Activated naive CD8-positive, alpha-beta T cell treated with anti-CD3 and anti-CD28 coated beads, Interleukin-2, amount 10 ng/mL, durations not matched to agents 7 days and 5 days (primary cell): ENCODE data around the gene ADGRA1. TPM values are rescaled to one million over a fixed set of nuclear protein-coding genes. Genes with fewer than 3 reads are reported as not detected.
"Not testable (repeated sequence)": the region's sequence is repeated elsewhere in the genome, so short reads cannot be mapped to it uniquely, and the experiment has no call there.

Source experiments
- ATAC-seq: fragments of 150-1000 bp; cut with Tn5 transposase; one replicate; pipeline ENCODE4 v1.10.0; 2021; ENCODE audit warnings: low read depth, moderate library complexity
- POLR2A ChIA-PET: fragments of 350-600 bp; sonication (Branson Sonifier 250); formaldehyde crosslinking; loops from one replicate; lab custom pipeline; 2021; ENCODE audit warnings: antibody characterized with exemption; lab: Charles Lee
- DNase-seq: peaks from one replicate; pipeline ENCODE4 v3.0.0; 2021
- H3K27ac Mint-ChIP-seq: one replicate; pipeline ENCODE4 v1.8.0; 2022; ENCODE audit warnings: mild to moderate bottlenecking, mixed read lengths
- H3K27me3 Mint-ChIP-seq: one replicate; pipeline ENCODE4 v1.8.0; 2022; ENCODE audit warnings: mild to moderate bottlenecking, moderate library complexity, mixed read lengths
- H3K36me3 Mint-ChIP-seq: one replicate; pipeline ENCODE4 v1.8.0; 2021; ENCODE audit warnings: mild to moderate bottlenecking, mixed read lengths
- H3K4me1 Mint-ChIP-seq: one replicate; pipeline ENCODE4 v1.8.0; 2021; ENCODE audit warnings: mixed read lengths
- H3K4me3 Mint-ChIP-seq: one replicate; pipeline ENCODE4 v1.8.0; 2022; ENCODE audit warnings: mild to moderate bottlenecking, moderate library complexity, mixed read lengths
- H3K9me3 Mint-ChIP-seq: one replicate; pipeline ENCODE4 v1.8.0; 2021; ENCODE audit warnings: mixed read lengths
- total RNA-seq, 2 experiments: library from RNA; stranded (reverse); gene quantifications; one replicate each; pipeline ENCODE4 v1.2.3, GENCODE V29; 2021

The ADGRA1 gene
- total RNA-seq, 2 experiments from 2014 or later, result not detected

DNA sequence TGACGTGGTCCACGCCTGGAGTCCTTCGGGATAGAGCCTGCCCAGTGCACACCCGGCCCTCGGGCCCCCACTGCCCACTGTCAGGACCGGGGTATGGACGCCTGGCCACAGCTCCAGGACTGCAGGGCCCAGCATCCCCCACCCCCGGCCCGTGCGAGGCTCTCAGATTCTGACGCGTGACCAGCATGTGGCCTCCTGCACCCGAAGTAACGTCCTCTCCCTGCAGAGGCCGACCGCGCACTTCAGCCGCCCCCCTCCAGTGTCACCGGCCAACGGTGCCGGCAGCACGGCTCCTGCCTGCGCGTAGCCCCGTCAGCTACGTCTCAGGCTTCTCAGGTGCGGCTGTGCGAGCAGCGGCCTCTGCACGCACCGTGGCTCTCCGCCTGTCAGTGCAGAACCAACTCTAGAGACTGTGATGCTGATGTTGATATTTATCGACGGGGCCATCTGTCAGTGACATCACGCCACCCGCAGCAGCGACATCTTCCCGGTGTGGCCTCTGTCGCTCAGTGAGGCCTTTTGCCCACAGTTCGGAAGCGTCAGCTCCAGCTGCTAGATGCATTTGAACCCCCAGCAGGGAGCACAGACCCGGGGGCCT lies 40.1 kb upstream of the ADGRA1 start:
- no peak for ATAC-seq

DNA sequence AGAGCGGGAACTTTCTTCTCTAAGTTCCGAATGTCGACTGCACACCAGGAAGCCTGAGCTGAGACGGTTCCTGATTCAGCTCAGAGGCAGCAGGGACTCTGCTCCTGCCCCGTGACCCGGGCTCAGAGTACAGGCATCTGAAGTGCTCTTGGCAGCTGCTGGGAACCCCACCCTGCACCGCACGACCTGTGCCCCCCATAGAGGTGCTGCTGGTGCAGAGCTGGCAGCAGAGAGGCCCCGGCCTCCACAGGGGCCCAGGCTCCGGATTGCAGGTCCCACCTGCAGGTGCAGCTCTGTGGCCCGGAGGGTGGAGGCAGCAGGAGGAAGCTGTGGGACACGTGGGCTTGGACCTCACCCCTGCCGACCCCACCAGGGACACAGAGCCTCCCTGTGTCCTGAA lies 39.5 kb upstream of the ADGRA1 start:
- ATAC-seq, result no peak
- Mint-ChIP-seq H3K4me1 (no peaks in the 10 kb centered on the region), H3K27me3 (peaks cover 6% of the 10 kb centered on the region), H3K9me3 (no peaks in the 10 kb centered on the region), H3K4me3 (no peak overlapping the region), H3K27ac (no peak overlapping the region), H3K36me3 (no peaks in the 10 kb centered on the region)
- POLR2A ChIA-PET, result no interaction called here
- no peak for DNase-seq

More for the DNA sequence above, 40.1 kb upstream of the ADGRA1 start:
- Mint-ChIP-seq H3K36me3 (no peaks in the 10 kb centered on the region), H3K4me1 (no peaks in the 10 kb centered on the region), H3K4me3 (no peak overlapping the region), H3K9me3 (no peaks in the 10 kb centered on the region), H3K27ac (no peak overlapping the region), H3K27me3 (peaks cover 6% of the 10 kb centered on the region)
- POLR2A ChIA-PET, result no interaction called here
- no peak for DNase-seq

DNA sequence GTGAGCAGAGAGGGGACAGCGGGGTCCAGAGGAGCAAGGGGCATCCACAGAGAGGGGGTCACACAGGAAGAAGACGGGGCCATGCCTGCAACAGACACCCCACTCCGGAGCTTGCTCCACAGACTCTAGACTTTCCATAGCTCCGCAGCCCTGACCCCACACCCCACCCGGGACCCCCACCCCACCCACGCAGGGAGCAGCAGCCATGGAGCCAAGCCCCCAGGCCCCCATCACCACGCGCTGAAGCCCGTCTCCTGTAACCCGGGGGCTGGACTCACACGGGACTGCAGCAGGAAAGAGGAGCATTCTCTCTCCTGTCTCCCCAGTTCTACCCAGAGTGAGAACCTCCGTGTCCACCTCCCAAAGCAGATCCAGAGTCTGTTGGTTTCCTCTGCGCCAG lies 38.8 kb upstream of the ADGRA1 start:
- Mint-ChIP-seq H3K27me3 (peaks cover 6% of the 10 kb centered on the region), H3K4me1 (no peaks in the 10 kb centered on the region), H3K9me3 (no peaks in the 10 kb centered on the region), H3K36me3 (no peaks in the 10 kb centered on the region), H3K4me3 (no peak overlapping the region), H3K27ac (no peak overlapping the region)
- DNase-seq (no peak), ATAC-seq (no peak)
- POLR2A ChIA-PET, result no interaction called here

DNA sequence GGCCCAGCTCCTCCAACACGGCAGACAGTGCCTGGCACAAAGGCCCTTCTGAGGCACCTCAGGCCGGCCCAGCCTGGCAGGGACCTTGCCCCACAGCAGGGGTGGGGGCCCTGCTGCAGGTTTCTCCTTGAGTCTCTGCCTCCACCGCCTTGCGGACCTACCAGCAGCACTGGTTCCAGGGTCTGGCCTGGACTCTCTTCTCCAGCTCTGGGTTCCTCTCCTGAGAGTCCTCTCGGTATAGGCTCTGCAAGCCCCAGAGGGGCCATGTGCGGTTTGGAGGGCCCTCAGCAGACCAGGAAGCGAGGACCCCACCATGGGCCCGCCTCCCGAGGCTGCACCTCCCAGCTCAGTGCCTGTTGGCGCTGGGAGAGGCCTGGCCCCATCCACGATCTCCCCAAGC lies 38.1 kb upstream of the ADGRA1 start:
- ATAC-seq, result no peak
- Mint-ChIP-seq H3K4me1 (no peaks in the 10 kb centered on the region), H3K27ac (no peak overlapping the region), H3K9me3 (no peaks in the 10 kb centered on the region), H3K4me3 (no peak overlapping the region), H3K36me3 (no peaks in the 10 kb centered on the region), H3K27me3 (peaks cover 6% of the 10 kb centered on the region)
- POLR2A ChIA-PET, result no interaction called here
- no peak for DNase-seq

DNA sequence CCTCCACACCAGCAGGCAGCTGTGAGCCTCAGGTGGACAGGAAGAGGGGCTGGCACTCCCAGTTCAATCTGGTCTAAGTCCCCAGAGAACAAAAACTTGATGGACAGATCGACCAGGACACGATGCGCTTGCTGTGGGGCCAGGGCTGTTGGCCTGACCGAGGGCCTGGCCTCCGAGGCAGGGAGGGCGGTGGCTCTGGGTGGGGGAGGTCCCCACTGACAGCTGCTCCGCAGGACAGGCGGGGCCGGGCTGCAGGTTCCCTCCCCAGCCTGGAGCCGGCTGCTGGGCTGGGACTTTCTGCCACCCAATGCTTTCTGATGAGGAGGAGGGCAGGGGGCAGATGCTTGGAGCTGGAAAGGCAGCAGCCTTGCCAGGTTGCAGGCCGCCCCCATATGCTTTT lies 37.4 kb upstream of the ADGRA1 start:
- POLR2A ChIA-PET, result no interaction called here
- H3K27me3 Mint-ChIP-seq, result peaks cover 6% of the 10 kb centered on the region
- H3K4me1 Mint-ChIP-seq, result no peaks in the 10 kb centered on the region

DNA sequence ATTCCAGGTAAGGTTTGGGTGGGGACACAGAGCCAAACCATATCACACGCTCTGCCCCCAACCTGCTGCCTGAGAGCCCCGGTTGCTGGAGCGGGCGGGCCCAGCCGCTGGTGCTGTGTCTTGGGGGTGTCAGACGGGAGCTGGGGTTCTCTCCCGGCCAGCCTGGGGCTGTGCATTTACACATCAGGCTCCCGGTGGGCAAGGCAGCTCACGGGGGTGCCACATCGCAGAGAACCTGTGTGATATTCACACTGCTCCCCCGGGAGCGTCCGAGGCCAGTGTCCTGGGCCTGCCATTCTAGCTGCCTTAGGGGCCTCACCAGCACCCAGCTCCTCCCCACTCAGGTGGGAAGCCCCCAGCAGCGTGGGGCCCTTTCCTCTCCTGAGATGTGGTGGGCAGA lies 35.6 kb upstream of the ADGRA1 start:
- DNase-seq (no peak), ATAC-seq (no peak)
- Mint-ChIP-seq H3K36me3 (no peaks in the 10 kb centered on the region), H3K9me3 (no peaks in the 10 kb centered on the region), H3K4me3 (no peak overlapping the region), H3K27ac (no peak overlapping the region), H3K4me1 (no peaks in the 10 kb centered on the region), H3K27me3 (peaks cover 6% of the 10 kb centered on the region)
- POLR2A ChIA-PET, result no interaction called here

More for the DNA sequence above, 37.4 kb upstream of the ADGRA1 start:
- ATAC-seq, result no peak
- H3K36me3 Mint-ChIP-seq, result no peaks in the 10 kb centered on the region
- no peak for DNase-seq
- H3K27ac Mint-ChIP-seq, result no peak overlapping the region
- no peak overlapping the region for H3K4me3 Mint-ChIP-seq
- H3K9me3 Mint-ChIP-seq, result no peaks in the 10 kb centered on the region

DNA sequence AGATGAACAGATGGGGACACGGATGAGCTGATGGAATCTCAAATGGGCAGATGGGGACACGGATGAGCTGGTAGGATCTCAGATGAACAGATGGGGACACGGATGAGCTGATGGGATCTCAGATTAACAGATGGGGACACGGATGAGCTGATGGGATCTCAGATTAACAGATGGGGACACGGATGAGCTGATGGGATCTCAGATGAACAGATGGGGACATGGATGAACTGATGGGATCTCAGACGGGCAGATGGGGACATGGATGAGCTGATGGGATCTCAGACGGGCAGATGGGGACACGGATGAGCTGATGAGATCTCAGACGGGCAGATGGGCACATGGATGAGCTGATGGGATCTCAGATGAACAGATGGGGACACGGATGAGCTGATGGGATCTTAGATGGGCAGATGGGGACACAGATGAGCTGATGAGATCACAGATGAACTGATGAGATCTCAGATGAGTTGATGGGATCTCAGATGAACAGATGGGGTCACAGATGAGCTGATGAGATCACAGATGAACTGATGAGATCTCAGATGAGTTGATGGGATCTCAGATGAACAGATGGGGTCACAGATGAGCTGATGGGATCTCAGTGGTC lies 34.1 kb upstream of the ADGRA1 start:
- H3K4me3 Mint-ChIP-seq, POLR2A ChIA-PET, DNase-seq, H3K27ac Mint-ChIP-seq, H3K4me1 Mint-ChIP-seq, H3K9me3 Mint-ChIP-seq, H3K36me3 Mint-ChIP-seq, ATAC-seq: not testable (repeated sequence)
- peaks cover 10% of the 10 kb centered on the region for H3K27me3 Mint-ChIP-seq

DNA sequence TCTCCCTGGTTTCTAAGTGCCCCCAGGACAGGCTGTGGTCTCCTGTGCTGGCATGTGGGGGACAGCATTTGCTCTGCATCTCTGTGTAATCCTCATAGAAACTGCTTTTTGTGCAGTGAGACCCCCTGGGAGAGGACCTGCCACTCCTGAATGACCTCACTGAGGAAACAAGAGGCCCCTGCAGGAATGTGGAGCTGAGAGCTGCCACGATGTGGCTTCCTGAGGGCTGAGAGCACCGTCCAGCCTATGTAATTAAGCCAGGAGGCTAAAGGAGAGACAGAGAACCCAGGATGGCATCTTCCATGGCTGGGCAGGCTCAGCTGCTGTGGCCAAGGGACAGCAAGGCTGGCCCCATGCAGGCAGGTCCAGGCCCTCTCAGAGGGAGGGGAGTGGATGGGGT lies 32.3 kb upstream of the ADGRA1 start:
- Mint-ChIP-seq H3K27me3 (peaks cover 9% of the 10 kb centered on the region), H3K9me3 (no peaks in the 10 kb centered on the region), H3K27ac (no peak overlapping the region), H3K4me1 (peaks cover 14% of the 10 kb centered on the region), H3K4me3 (no peak overlapping the region), H3K36me3 (no peaks in the 10 kb centered on the region)
- DNase-seq (no peak), ATAC-seq (no peak)
- POLR2A ChIA-PET, result no interaction called here

DNA sequence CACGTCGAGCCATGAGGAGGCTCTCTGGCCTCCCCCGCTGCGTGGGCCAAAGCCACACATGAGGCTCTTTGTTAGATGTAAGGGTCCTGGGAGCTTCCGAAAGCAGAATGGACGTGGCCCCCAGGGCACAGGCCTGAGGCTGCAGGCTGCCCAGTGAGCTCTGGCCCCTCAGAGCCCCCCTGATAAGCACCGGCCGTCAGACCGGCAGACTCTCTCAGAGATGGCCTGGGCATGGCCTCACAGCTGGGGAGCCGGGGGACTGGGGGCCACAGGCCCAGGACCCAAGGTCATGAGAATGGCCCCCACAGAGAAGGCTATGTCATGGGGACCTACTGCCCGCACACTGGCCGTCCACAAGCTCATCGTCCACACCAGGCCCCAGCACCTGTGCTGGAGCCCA lies 31.7 kb upstream of the ADGRA1 start:
- no peak for ATAC-seq
- Mint-ChIP-seq H3K27ac (no peak overlapping the region), H3K27me3 (peaks cover 9% of the 10 kb centered on the region), H3K4me1 (peaks cover 14% of the 10 kb centered on the region), H3K36me3 (no peaks in the 10 kb centered on the region), H3K4me3 (no peak overlapping the region), H3K9me3 (no peaks in the 10 kb centered on the region)
- POLR2A ChIA-PET, result no interaction called here
- DNase-seq, result no peak

DNA sequence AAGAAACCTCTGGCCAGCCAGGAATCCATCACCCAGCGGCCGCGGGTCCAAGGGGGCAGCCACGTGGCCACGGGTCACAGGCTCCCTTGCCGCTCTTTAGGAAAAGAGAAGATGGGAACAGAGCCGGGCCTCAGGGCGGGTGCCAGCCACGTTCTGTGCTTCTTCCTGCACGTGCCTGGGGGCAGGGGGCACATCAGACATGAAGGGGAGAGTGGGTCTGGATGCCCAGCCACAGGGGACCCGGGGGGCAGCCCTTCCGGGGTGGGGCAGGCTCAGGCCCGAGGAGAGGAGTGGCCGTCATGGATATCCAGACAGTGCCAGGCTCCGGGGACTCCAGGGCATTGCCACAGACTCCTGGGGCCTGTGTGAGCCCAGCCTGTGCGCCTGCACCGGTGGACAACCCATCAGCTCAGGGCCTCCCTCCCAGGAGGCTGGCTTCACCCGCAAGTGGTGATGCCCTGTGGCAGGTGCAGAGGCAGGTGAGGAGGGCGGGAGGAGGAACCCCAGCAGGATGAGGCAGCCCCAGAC lies 31.0 kb upstream of the ADGRA1 start:
- no peaks in the 10 kb centered on the region for H3K9me3 Mint-ChIP-seq

DNA sequence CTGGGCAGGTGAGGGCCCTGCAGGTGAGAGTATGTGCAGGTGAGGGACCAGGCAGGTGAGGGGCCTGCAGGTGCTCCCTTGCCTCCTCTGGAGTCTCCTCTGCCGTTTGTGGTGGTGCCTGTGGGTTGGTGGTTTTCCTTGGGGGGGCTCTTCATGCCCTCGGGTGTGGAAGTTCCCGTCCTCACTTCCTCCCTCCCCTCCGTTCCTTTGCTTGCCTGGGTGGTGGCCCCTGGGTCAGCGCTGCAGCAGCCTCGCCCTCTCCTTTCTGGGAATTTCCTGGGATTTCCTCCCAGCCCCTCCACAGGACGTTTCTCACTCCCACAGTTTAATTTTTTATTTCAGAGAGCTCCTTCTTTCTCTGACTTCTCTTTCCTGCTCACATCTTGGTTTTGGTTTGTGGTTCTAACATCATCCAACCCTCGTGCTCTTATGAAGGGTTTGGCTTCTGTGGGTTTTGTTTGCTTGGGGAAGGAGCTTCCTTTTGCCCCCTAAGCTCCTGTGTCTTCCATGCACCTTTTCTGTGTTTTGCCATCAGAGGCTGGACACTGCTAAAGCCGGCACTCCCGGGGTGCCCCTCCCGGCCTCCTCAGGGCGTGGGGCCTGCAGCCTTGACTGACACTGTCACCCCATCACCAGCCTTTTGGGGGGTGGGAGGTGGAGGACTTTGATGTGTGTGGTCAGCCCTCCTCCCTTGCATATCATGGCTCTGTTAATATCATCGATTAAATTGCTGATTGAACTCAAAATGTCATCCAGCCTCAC lies 29.2 kb upstream of the ADGRA1 start:
- ATAC-seq (peak; percentile 41), DNase-seq (no peak)
- peaks cover 12% of the 10 kb centered on the region for H3K27me3 Mint-ChIP-seq
- H3K4me1 Mint-ChIP-seq, result peaks cover 14% of the 10 kb centered on the region
- POLR2A ChIA-PET, result no interaction called here
- no peaks in the 10 kb centered on the region for H3K36me3 Mint-ChIP-seq
- H3K9me3 Mint-ChIP-seq, result no peaks in the 10 kb centered on the region
- H3K4me3 Mint-ChIP-seq, result peak overlapping the region; percentile 2
- no peak overlapping the region for H3K27ac Mint-ChIP-seq

More for the DNA sequence above, 31.0 kb upstream of the ADGRA1 start:
- DNase-seq (no peak), ATAC-seq (no peak)
- H3K36me3 Mint-ChIP-seq, result no peaks in the 10 kb centered on the region
- H3K4me1 Mint-ChIP-seq, result peaks cover 14% of the 10 kb centered on the region
- no peak overlapping the region for H3K4me3 Mint-ChIP-seq
- peaks cover 9% of the 10 kb centered on the region for H3K27me3 Mint-ChIP-seq
- H3K27ac Mint-ChIP-seq, result no peak overlapping the region
- POLR2A ChIA-PET, result no interaction called here

DNA sequence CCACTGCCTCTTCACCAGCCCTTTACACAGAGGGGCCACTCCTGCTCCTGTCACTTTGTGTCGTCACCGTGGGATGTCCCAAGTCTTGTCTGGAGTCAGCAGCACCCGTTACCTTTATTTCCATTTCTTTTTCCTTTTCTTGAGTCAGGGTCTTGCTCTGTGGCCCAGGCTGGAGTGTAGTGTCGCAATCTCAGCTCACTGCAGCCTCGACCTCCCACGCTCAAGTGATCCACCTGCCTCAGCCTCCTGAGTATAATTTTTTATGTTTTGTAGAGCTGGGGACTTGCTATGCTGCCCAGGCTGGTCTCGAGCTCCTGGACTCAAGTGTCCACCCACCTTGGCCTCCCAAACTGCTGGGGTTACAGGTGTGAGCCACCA lies 28.6 kb upstream of the ADGRA1 start:
- Mint-ChIP-seq H3K4me1 (peaks cover 14% of the 10 kb centered on the region), H3K27ac (no peak overlapping the region), H3K4me3 (peak overlapping the region; percentile 2), H3K27me3 (peaks cover 12% of the 10 kb centered on the region), H3K36me3 (no peaks in the 10 kb centered on the region), H3K9me3 (no peaks in the 10 kb centered on the region)
- POLR2A ChIA-PET, result no interaction called here
- ATAC-seq (peak; percentile 19), DNase-seq (no peak)

DNA sequence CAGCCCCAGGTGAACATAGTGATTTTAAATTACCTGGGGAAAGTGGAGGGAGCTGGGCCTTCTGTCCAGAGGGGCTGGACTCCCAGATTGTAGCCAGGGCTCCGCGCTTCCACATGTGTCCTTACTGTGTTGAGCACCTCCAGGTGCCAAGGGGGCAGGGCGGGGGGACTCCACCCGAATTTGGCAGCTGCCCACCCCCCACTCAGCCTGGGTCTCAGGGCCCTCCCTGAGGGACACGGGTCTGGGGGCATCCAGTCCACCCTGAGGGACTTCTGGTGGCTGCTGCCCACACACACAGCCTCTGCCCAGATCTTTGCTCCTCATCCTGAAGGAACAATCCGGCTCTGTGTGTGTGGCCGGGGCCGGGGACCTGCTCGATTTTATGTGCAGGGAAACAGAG lies 28.2 kb upstream of the ADGRA1 start:
- POLR2A ChIA-PET, result no interaction called here
- H3K4me1 Mint-ChIP-seq, result peaks cover 14% of the 10 kb centered on the region
- H3K27me3 Mint-ChIP-seq, result peaks cover 12% of the 10 kb centered on the region
- no peak overlapping the region for H3K4me3 Mint-ChIP-seq
- no peak for DNase-seq
- H3K27ac Mint-ChIP-seq, result no peak overlapping the region
- no peaks in the 10 kb centered on the region for H3K9me3 Mint-ChIP-seq
- no peaks in the 10 kb centered on the region for H3K36me3 Mint-ChIP-seq
- ATAC-seq, result no peak

DNA sequence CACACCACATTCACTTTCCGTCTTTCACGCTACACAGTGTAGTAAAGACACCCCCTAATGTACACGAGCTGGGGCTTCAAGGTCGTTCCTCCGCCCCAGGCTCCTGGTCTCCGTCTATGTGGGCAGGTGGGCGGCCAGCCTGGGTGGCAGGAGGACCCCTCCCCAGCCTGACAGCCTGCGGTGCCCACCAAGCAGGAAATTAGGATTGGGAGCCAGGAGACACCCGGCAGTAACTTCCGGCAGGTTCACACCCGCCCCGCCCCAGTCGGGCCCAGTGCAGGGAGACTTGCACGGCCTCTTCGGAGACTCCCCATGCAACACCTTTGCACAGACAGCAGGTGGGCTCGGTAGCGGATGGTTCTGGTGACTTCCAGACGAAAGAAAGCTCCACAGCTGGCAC lies 27.7 kb upstream of the ADGRA1 start:
- no peaks in the 10 kb centered on the region for H3K9me3 Mint-ChIP-seq
- POLR2A ChIA-PET, result no interaction called here
- ATAC-seq (no peak), DNase-seq (no peak)
- H3K36me3 Mint-ChIP-seq, result no peaks in the 10 kb centered on the region
- H3K27ac Mint-ChIP-seq, result no peak overlapping the region
- H3K4me1 Mint-ChIP-seq, result peaks cover 14% of the 10 kb centered on the region
- H3K27me3 Mint-ChIP-seq, result peaks cover 12% of the 10 kb centered on the region
- no peak overlapping the region for H3K4me3 Mint-ChIP-seq
